DMS114 treated with DMSO at 0.1 percent for 48 hours (cell line): ENCODE data around the gene CFAP57.
A peak's percentile ranks its signal among the peaks of the same experiment; 100 is the strongest.
"Not testable (repeated sequence)": the region's sequence is repeated elsewhere in the genome, so short reads cannot be mapped to it uniquely, and the experiment has no call there.

Experiments used
- DNase-seq: peaks from one replicate; lab custom pipeline; 2025; ENCODE audit not compliant: unreplicated experiment; lab: John Stamatoyannopoulos, UW

The CFAP57 gene

GRCh38 chr1:43172527-43172972 is 420 bp downstream of the CFAP57 start:
- peak; percentile 86 for DNase-seq

- DNase-seq: no peak
Measured at GRCh38 chr1:43174873-43175272, 2.7 kb downstream of the CFAP57 start.

GRCh38 chr1:43177691-43178090 is 5.6 kb downstream of the CFAP57 start:
- no peak for DNase-seq

GRCh38 chr1:43184388-43184787 is 12.3 kb downstream of the CFAP57 start:
- DNase-seq: no peak

GRCh38 chr1:43184995-43185394 is 12.9 kb downstream of the CFAP57 start:
- DNase-seq: no peak

GRCh38 chr1:43188106-43188505 is 16.0 kb downstream of the CFAP57 start:
- DNase-seq: no peak

- no peak for DNase-seq
Measured at GRCh38 chr1:43194509-43194908, 22.4 kb downstream of the CFAP57 start.

- no peak for DNase-seq
Measured at GRCh38 chr1:43197343-43198127, 25.4 kb downstream of the CFAP57 start.

- no peak for DNase-seq
Measured at GRCh38 chr1:43199093-43199726, 27.1 kb downstream of the CFAP57 start.

- no peak for DNase-seq
Measured at GRCh38 chr1:43203859-43204258, 31.7 kb downstream of the CFAP57 start.

GRCh38 chr1:43204394-43204793 is 32.3 kb downstream of the CFAP57 start:
- DNase-seq: no peak

- no peak for DNase-seq
Measured at GRCh38 chr1:43205671-43206070, 33.5 kb downstream of the CFAP57 start.

- no peak for DNase-seq
Measured at GRCh38 chr1:43206600-43207228, 34.6 kb downstream of the CFAP57 start.

- no peak for DNase-seq
Measured at GRCh38 chr1:43207229-43207853, 35.2 kb downstream of the CFAP57 start.

GRCh38 chr1:43208277-43208676 is 36.1 kb downstream of the CFAP57 start:
- DNase-seq: not testable (repeated sequence)

- DNase-seq: no peak
Measured at GRCh38 chr1:43214501-43215444, 42.6 kb downstream of the CFAP57 start.

- no peak for DNase-seq
Measured at GRCh38 chr1:43217747-43218146, 45.6 kb downstream of the CFAP57 start.

GRCh38 chr1:43220905-43221778 is 49.0 kb downstream of the CFAP57 start:
- DNase-seq: no peak

GRCh38 chr1:43221797-43222196 is 49.7 kb downstream of the CFAP57 start:
- DNase-seq: no peak

GRCh38 chr1:43222879-43223278 is 50.7 kb downstream of the CFAP57 start:
- DNase-seq: no peak
